Central memory CD8-positive, alpha-beta T cell (primary cell): ENCODE measurements around the gene TNP2.
"Not testable (repeated sequence)": the region's sequence is repeated elsewhere in the genome, so short reads cannot be mapped to it uniquely, and the experiment has no call there.

Experiments used
- ATAC-seq: fragments of 150-1000 bp; cut with Tn5 transposase; replicated peaks from 2 replicates; pipeline ENCODE4 v1.10.0; 2022; ENCODE audit warnings: mild to moderate bottlenecking, moderate FRiP score, moderate number of reproducible peaks; ENCODE audit not compliant: poor library complexity, severe bottlenecking; ENCODE audit errors: extremely low read depth
- DNase-seq, 2 donors: peaks; one replicate each; pipeline ENCODE4 v3.0.0; 2021; ENCODE audit warnings: low spot score in 2 of 2
- H3K27ac Mint-ChIP-seq: one replicate; pipeline ENCODE4 v1.8.0; 2022; ENCODE audit warnings: low read depth, mild to moderate bottlenecking, moderate library complexity, mixed read lengths
- H3K27me3 Mint-ChIP-seq: one replicate; pipeline ENCODE4 v1.8.0; 2022; ENCODE audit warnings: mixed read lengths
- H3K36me3 Mint-ChIP-seq: one replicate; pipeline ENCODE4 v1.8.0; 2022; ENCODE audit warnings: mild to moderate bottlenecking, moderate library complexity, mixed read lengths; ENCODE audit not compliant: insufficient read depth
- H3K4me1 Mint-ChIP-seq: one replicate; pipeline ENCODE4 v1.8.0; 2022; ENCODE audit warnings: mixed read lengths
- H3K4me3 Mint-ChIP-seq: one replicate; pipeline ENCODE4 v1.8.0; 2022; ENCODE audit warnings: mild to moderate bottlenecking, moderate library complexity, mixed read lengths
- H3K9me3 Mint-ChIP-seq: one replicate; pipeline ENCODE4 v1.8.0; 2022; ENCODE audit warnings: mixed read lengths

The TNP2 gene

GRCh38 chr16:11296706-11297491 is 27.8 kb upstream of the TNP2 start:
- H3K36me3 Mint-ChIP-seq = no peaks in the 10 kb centered on the region
- no peaks in the 10 kb centered on the region for H3K9me3 Mint-ChIP-seq
- H3K27me3 Mint-ChIP-seq = peaks cover 21% of the 10 kb centered on the region
- peak overlapping the region; percentile 67 for H3K4me3 Mint-ChIP-seq
- ATAC-seq = no peak
- no peak for DNase-seq
- no peak overlapping the region for H3K27ac Mint-ChIP-seq
- peaks cover 14% of the 10 kb centered on the region for H3K4me1 Mint-ChIP-seq

GRCh38 chr16:11296351-11296705 is 27.2 kb upstream of the TNP2 start:
- Mint-ChIP-seq H3K4me3 (no peak overlapping the region), H3K4me1 (peaks cover 14% of the 10 kb centered on the region)

GRCh38 chr16:11295672-11296071 is 26.5 kb upstream of the TNP2 start:
- Mint-ChIP-seq H3K27me3 (peaks cover 32% of the 10 kb centered on the region), H3K36me3 (no peaks in the 10 kb centered on the region), H3K9me3 (no peaks in the 10 kb centered on the region), H3K4me1 (peaks cover 14% of the 10 kb centered on the region), H3K27ac (peak overlapping the region; percentile 35), H3K4me3 (no peak overlapping the region)
- ATAC-seq = no peak
- no peak for DNase-seq

More at GRCh38 chr16:11296351-11296705, 27.2 kb upstream of the TNP2 start:
- H3K27me3 Mint-ChIP-seq = peaks cover 27% of the 10 kb centered on the region
- ATAC-seq (no peak), DNase-seq (no peak)
- no peak overlapping the region for H3K27ac Mint-ChIP-seq
- H3K36me3 Mint-ChIP-seq = no peaks in the 10 kb centered on the region
- H3K9me3 Mint-ChIP-seq = no peaks in the 10 kb centered on the region

- no peaks in the 10 kb centered on the region for H3K36me3 Mint-ChIP-seq
- ATAC-seq (no peak), DNase-seq (no peak)
- peaks cover 5% of the 10 kb centered on the region for H3K4me1 Mint-ChIP-seq
- H3K9me3 Mint-ChIP-seq = no peaks in the 10 kb centered on the region
- no peak overlapping the region for H3K4me3 Mint-ChIP-seq
- H3K27me3 Mint-ChIP-seq = peaks cover 67% of the 10 kb centered on the region
- H3K27ac Mint-ChIP-seq = no peak overlapping the region
These were observed 23.1 kb upstream of the TNP2 start for GRCh38 chr16:11292076-11292748.

GRCh38 chr16:11291091-11291703 is 22.1 kb upstream of the TNP2 start:
- Mint-ChIP-seq H3K27ac (no peak overlapping the region), H3K4me3 (no peak overlapping the region), H3K4me1 (no peaks in the 10 kb centered on the region), H3K27me3 (peaks cover 77% of the 10 kb centered on the region), H3K9me3 (no peaks in the 10 kb centered on the region), H3K36me3 (no peaks in the 10 kb centered on the region)
- ATAC-seq (no peak), DNase-seq (no peak)

GRCh38 chr16:11290102-11290893 is 21.2 kb upstream of the TNP2 start:
- DNase-seq (no peak), ATAC-seq (no peak)
- Mint-ChIP-seq H3K27me3 (peaks cover 81% of the 10 kb centered on the region), H3K36me3 (no peaks in the 10 kb centered on the region), H3K27ac (no peak overlapping the region), H3K4me1 (no peaks in the 10 kb centered on the region), H3K9me3 (no peaks in the 10 kb centered on the region), H3K4me3 (no peak overlapping the region)

- H3K4me1 Mint-ChIP-seq, H3K9me3 Mint-ChIP-seq, H3K4me3 Mint-ChIP-seq, H3K27ac Mint-ChIP-seq, H3K36me3 Mint-ChIP-seq, DNase-seq, ATAC-seq: not testable (repeated sequence)
- H3K27me3 Mint-ChIP-seq = peaks cover 81% of the 10 kb centered on the region
These were observed 20.6 kb upstream of the TNP2 start for GRCh38 chr16:11289696-11290095.

- no peak overlapping the region for H3K27ac Mint-ChIP-seq
- no peak for DNase-seq
- no peaks in the 10 kb centered on the region for H3K9me3 Mint-ChIP-seq
- H3K36me3 Mint-ChIP-seq = no peaks in the 10 kb centered on the region
- no peaks in the 10 kb centered on the region for H3K4me1 Mint-ChIP-seq
- H3K27me3 Mint-ChIP-seq = peaks cover 81% of the 10 kb centered on the region
- ATAC-seq = no peak
- H3K4me3 Mint-ChIP-seq = no peak overlapping the region
These were observed 20.1 kb upstream of the TNP2 start for GRCh38 chr16:11289202-11289601.

GRCh38 chr16:11285842-11286241 is 16.7 kb upstream of the TNP2 start:
- DNase-seq = no peak
- Mint-ChIP-seq H3K27ac (no peak overlapping the region), H3K4me1 (no peaks in the 10 kb centered on the region), H3K4me3 (no peak overlapping the region), H3K36me3 (no peaks in the 10 kb centered on the region), H3K27me3 (peaks cover 51% of the 10 kb centered on the region), H3K9me3 (no peaks in the 10 kb centered on the region)
- no peak for ATAC-seq

- H3K27ac Mint-ChIP-seq = no peak overlapping the region
- peaks cover 31% of the 10 kb centered on the region for H3K27me3 Mint-ChIP-seq
- H3K9me3 Mint-ChIP-seq = no peaks in the 10 kb centered on the region
- H3K36me3 Mint-ChIP-seq = no peaks in the 10 kb centered on the region
- H3K4me1 Mint-ChIP-seq = no peaks in the 10 kb centered on the region
- H3K4me3 Mint-ChIP-seq = no peak overlapping the region
- DNase-seq (no peak), ATAC-seq (no peak)
These were observed 14.7 kb upstream of the TNP2 start for GRCh38 chr16:11283820-11284248.

- no peaks in the 10 kb centered on the region for H3K4me1 Mint-ChIP-seq
- ATAC-seq (no peak), DNase-seq (no peak)
- H3K27me3 Mint-ChIP-seq = peaks cover 11% of the 10 kb centered on the region
- H3K36me3 Mint-ChIP-seq = no peaks in the 10 kb centered on the region
- H3K27ac Mint-ChIP-seq = no peak within 1 kb of the TSS
- H3K9me3 Mint-ChIP-seq = no peaks in the 10 kb centered on the region
- H3K4me3 Mint-ChIP-seq = no peak within 1 kb of the TSS
These were observed 11.7 kb upstream of the TNP2 start, which contains the start of gene PRM1 for GRCh38 chr16:11280616-11281522. Gene PRM1 (minus strand): TSS chr16:11281330. CDS start chr16:11281238, 92 bp downstream.
